Natural killer cell (primary cell): ENCODE data around the gene PNKP. TPM values are rescaled to one million over a fixed set of nuclear protein-coding genes. Genes with fewer than 3 reads are reported as not detected.

Experiments
- ATAC-seq, 3 donors: fragments of 150-1000 bp in 2 of 3; fragments of 200-7000 bp in 1 of 3; cut with Tn5 transposase; 1 replicate in 1 of 3; 2 replicates in 2 of 3; pipeline ENCODE4 v1.10.0; 2021; ENCODE audit warnings: mild to moderate bottlenecking in 2 of 3, moderate library complexity in 2 of 3
- DNase-seq, 2 donors: peaks; one replicate each; pipeline versions ENCODE4 v3.0.0 to v3.0.0-alpha.2; 2013 to 2021; ENCODE audit warnings: mixed read lengths in 1 of 2
- H3K27ac ChIP-seq: one replicate; pipeline ENCODE4 v1.5.1; 2013; ENCODE audit warnings: mild to moderate bottlenecking, low read length
- H3K27me3 ChIP-seq: one replicate; pipeline ENCODE4 v1.6.1; 2013; ENCODE audit warnings: low read length; ENCODE audit not compliant: control insufficient read depth, insufficient read depth
- H3K36me3 ChIP-seq: one replicate; pipeline ENCODE4 v1.6.1; 2013; ENCODE audit warnings: low read length; ENCODE audit not compliant: control insufficient read depth, insufficient read depth
- H3K4me1 ChIP-seq: one replicate; pipeline ENCODE4 v1.6.1; 2013; ENCODE audit warnings: low read length; ENCODE audit not compliant: control insufficient read depth, insufficient read depth
- H3K4me3 ChIP-seq: one replicate; pipeline ENCODE4 v1.5.1; 2013; ENCODE audit warnings: low read length
- H3K9me3 ChIP-seq: one replicate; pipeline ENCODE4 v1.6.1; 2013; ENCODE audit warnings: low read length; ENCODE audit not compliant: control insufficient read depth, insufficient read depth
- H3K27ac Mint-ChIP-seq, 2 donors: one replicate each; pipeline ENCODE4 v1.8.0; 2022; ENCODE audit warnings: mild to moderate bottlenecking in 2 of 2, mixed read lengths in 2 of 2, moderate library complexity in 1 of 2
- H3K27me3 Mint-ChIP-seq, 2 donors: one replicate each; pipeline ENCODE4 v1.8.0; 2022; ENCODE audit warnings: low read depth in 2 of 2, mixed read lengths in 2 of 2
- H3K36me3 Mint-ChIP-seq: one replicate; pipeline ENCODE4 v1.8.0; 2022; ENCODE audit warnings: mixed read lengths
- H3K4me1 Mint-ChIP-seq, 2 donors: one replicate each; pipeline ENCODE4 v1.8.0; 2022; ENCODE audit warnings: mixed read lengths in 2 of 2
- H3K4me3 Mint-ChIP-seq: one replicate; pipeline ENCODE4 v1.8.0; 2022; ENCODE audit warnings: mild to moderate bottlenecking, moderate library complexity, mixed read lengths
- H3K9me3 Mint-ChIP-seq, 2 donors: one replicate each; pipeline ENCODE4 v1.8.0; 2022; ENCODE audit warnings: mixed read lengths in 2 of 2
- WGBS: methylation state at CpG from one replicate; pipeline ENCODE4 v1.1.7; 2013; ENCODE audit warnings: missing lambda C conversion rate; ENCODE audit not compliant: insufficient coverage; 5-methylcytosine and 5-hydroxymethylcytosine counted together
- intact Hi-C: fragments of 100-400 bp; cut with micrococcal nuclease; formaldehyde crosslinking; loops from one replicate; pipeline ENCODE4 v1.14.2; 2022
- total RNA-seq, 4 donors: library from RNA; stranded (reverse); fragments of 120-200 nt in 1 of 4; gene quantifications; one replicate each; pipeline versions ENCODE4 v1.2.3 to v1.2.4, GENCODE V29; 2013 to 2022
- TF ChIP-seq, protein P1 (sequence below): fragments of 200-600 bp; IDR thresholded peaks from one replicate; pipeline ENCODE4 v1.8.0; 2022; ENCODE audit warnings: antibody characterized with exemption

The PNKP gene
- total RNA-seq, 3 donors from 2014 or later (not counting 1 experiment from before 2014, with no cell fraction given), result 228 to 253 (median 243) TPM

DNA sequence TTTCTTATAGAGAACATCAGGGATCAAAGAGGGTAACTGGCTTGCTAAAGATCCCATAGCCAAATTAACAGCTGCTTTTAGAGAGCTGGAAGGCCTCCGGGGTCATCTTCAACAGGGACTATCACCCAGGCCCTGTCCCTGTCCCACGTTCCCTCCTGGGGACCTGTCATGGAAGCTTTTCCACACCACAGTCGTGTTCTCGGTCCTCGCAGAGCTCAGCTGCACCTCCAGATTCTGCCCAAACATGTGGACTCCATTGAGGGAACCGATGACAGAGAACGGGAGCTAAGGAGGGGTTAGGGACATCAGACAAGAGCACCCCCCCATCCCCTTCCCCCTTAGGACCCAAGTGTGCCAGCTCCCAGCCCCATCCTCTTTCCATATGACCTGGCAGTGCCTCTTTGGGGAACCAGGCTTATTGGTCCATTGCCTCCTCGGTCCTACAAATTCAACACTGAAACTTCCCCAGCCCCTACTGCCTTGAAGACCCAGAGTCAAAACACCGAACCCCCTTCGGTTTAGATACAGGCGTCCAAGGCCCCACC is 54.9 kb downstream of the PNKP start:
- intact Hi-C loops, result loop anchor here (2.0 kb wide), 1 partner anchor 46 kb away; the partner anchor contains the start of gene AP2A1
- Mint-ChIP-seq H3K9me3 (no peaks in the 10 kb centered on the region), H3K27ac (peak overlapping the region; percentile 95 to 97), H3K4me3 (peak overlapping the region; percentile 93), H3K4me1 (peaks cover 23 to 46% of the 10 kb centered on the region in 2 donors), H3K36me3 (no peaks in the 10 kb centered on the region), H3K27me3 (no peaks in the 10 kb centered on the region)
- peaks cover 44% of the 10 kb centered on the region for H3K4me1 ChIP-seq
- no peaks in the 10 kb centered on the region for H3K36me3 ChIP-seq
- H3K4me3 ChIP-seq, result peak overlapping the region; percentile 69
- TF ChIP-seq, protein P1, sequence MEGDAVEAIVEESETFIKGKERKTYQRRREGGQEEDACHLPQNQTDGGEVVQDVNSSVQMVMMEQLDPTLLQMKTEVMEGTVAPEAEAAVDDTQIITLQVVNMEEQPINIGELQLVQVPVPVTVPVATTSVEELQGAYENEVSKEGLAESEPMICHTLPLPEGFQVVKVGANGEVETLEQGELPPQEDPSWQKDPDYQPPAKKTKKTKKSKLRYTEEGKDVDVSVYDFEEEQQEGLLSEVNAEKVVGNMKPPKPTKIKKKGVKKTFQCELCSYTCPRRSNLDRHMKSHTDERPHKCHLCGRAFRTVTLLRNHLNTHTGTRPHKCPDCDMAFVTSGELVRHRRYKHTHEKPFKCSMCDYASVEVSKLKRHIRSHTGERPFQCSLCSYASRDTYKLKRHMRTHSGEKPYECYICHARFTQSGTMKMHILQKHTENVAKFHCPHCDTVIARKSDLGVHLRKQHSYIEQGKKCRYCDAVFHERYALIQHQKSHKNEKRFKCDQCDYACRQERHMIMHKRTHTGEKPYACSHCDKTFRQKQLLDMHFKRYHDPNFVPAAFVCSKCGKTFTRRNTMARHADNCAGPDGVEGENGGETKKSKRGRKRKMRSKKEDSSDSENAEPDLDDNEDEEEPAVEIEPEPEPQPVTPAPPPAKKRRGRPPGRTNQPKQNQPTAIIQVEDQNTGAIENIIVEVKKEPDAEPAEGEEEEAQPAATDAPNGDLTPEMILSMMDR, result no peak
- no peaks in the 10 kb centered on the region for H3K9me3 ChIP-seq
- 57% methylated on average over 11 of the region's 11 CpGs for WGBS
- ATAC-seq (no peak), DNase-seq (no peak)
- peak overlapping the region; percentile 96 for H3K27ac ChIP-seq
- no peaks in the 10 kb centered on the region for H3K27me3 ChIP-seq

DNA sequence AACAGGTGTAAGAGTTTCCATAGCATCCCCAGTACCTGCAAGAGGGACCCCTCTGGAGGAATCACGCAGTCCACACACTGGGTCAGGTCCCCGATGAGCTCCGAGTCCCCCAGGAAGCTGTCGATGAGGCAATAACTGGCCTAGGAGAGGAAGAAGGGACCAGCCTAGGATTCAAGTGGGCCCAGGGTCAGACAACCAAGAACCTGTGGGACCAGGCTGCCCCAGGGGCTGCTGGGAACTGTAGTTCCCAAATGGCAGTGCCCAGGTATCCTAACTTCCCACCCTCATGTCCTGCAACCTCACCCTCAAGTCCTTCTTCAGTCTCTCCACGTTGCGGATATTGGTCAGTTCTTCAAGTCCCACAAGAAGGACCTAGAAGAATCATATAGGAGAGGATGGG is 56.0 kb downstream of the PNKP start:
- intact Hi-C loops, result no loop called here
- Mint-ChIP-seq H3K36me3 (no peaks in the 10 kb centered on the region), H3K27ac (peak overlapping the region in 1 of 2 donors; percentile 22), H3K4me1 (peaks cover 23 to 40% of the 10 kb centered on the region in 2 donors), H3K27me3 (no peaks in the 10 kb centered on the region), H3K4me3 (peak overlapping the region; percentile 59), H3K9me3 (no peaks in the 10 kb centered on the region)
- ATAC-seq, result no peak
- no peak overlapping the region for H3K27ac ChIP-seq
- TF ChIP-seq, protein P1, result no peak
- no peaks in the 10 kb centered on the region for H3K9me3 ChIP-seq
- peaks cover 36% of the 10 kb centered on the region for H3K4me1 ChIP-seq
- WGBS, result 94% methylated on average over 4 of the region's 6 CpGs
- DNase-seq, result no peak
- no peak overlapping the region for H3K4me3 ChIP-seq
- H3K36me3 ChIP-seq, result peaks cover 3% of the 10 kb centered on the region
- H3K27me3 ChIP-seq, result no peaks in the 10 kb centered on the region

Other genes starting within 250 kb of the PNKP start
- 1 to 10 TPM; 2.0 to 7.7 (median 5.9) TPM for gene RRAS, start 227.4 kb downstream of the PNKP start, total RNA-seq
- 10 to 100 TPM; 38.9 to 46.2 (median 44.9) TPM for gene SCAF1, start 225.4 kb downstream of the PNKP start, total RNA-seq
- gene IRF3, start 201.7 kb downstream of the PNKP start, total RNA-seq, result 100 to 1,000 TPM; 176 to 184 (median 179) TPM
- 10 to 100 TPM; 15.6 to 34.6 (median 22.3) TPM for gene BCL2L12, start 201.6 kb downstream of the PNKP start, total RNA-seq
- 10 to 100 TPM; 77.0 to 92.5 (median 78.2) TPM for gene PRMT1, start 190.3 kb downstream of the PNKP start, total RNA-seq
- gene ADM5, start 178.0 kb downstream of the PNKP start, total RNA-seq, result 1 to 10 TPM; 2.3 to 2.9 (median 2.4) TPM
- under 1 TPM; 0.34 to 0.78 (median 0.73) TPM for gene CPT1C, start 176.5 kb downstream of the PNKP start, total RNA-seq
- 1 to 10 TPM in 2 of 3 donors, under 1 TPM in 1; 0.35 to 2.4 (median 1.7) TPM for gene TSKS, start 104.3 kb downstream of the PNKP start, total RNA-seq
- gene AP2A1, start 100.6 kb downstream of the PNKP start, total RNA-seq, result 100 to 1,000 TPM; 137 to 163 (median 161) TPM
- gene FUZ, start 54.3 kb downstream of the PNKP start, total RNA-seq, result 10 to 100 TPM; 17.7 to 33.1 (median 20.6) TPM
- 100 to 1,000 TPM in 1 of 3 donors, 10 to 100 TPM in 2; 64.2 to 132 (median 69.5) TPM for gene MED25, start 49.3 kb downstream of the PNKP start, total RNA-seq
- 100 to 1,000 TPM; 116 to 132 (median 128) TPM for gene PTOV1, start 16.4 kb downstream of the PNKP start, total RNA-seq
- 10 to 100 TPM; 12.8 to 17.8 (median 16.1) TPM for gene AKT1S1, start 9.8 kb upstream of the PNKP start, total RNA-seq
- gene TBC1D17, start 10.1 kb upstream of the PNKP start, total RNA-seq, result 10 to 100 TPM; 45.8 to 59.7 (median 54.4) TPM
- 1 to 10 TPM; 3.0 to 3.8 (median 3.4) TPM for gene IL4I1, start 29.3 kb upstream of the PNKP start, total RNA-seq
- 10 to 100 TPM; 11.7 to 15.4 (median 14.2) TPM for gene ATF5, start 61.6 kb upstream of the PNKP start, total RNA-seq
- gene NUP62, start 61.9 kb upstream of the PNKP start, total RNA-seq, result 10 to 100 TPM; 34.2 to 57.4 (median 40.9) TPM
- under 1 TPM in 2 of 3 donors, not detected in 1; 0.40 to 0.75 TPM for gene SIGLEC11, start 93.6 kb upstream of the PNKP start, total RNA-seq
- gene VRK3, start 157.8 kb upstream of the PNKP start, total RNA-seq, result 100 to 1,000 TPM in 1 of 3 donors, 10 to 100 TPM in 2; 82.7 to 105 (median 93.7) TPM
- 10 to 100 TPM in 2 of 3 donors, 1 to 10 TPM in 1; 7.9 to 16.2 (median 12.9) TPM for gene ZNF473, start 158.4 kb upstream of the PNKP start, total RNA-seq